Astrocyte of the hippocampus (primary cell): Measurements from ENCODE around the gene THAP4.

Experiments
- DNase-seq: peaks from one replicate; pipeline ENCODE4 v3.0.0; 2011; ENCODE audit warnings: low read depth, low spot score

The THAP4 gene

DNA sequence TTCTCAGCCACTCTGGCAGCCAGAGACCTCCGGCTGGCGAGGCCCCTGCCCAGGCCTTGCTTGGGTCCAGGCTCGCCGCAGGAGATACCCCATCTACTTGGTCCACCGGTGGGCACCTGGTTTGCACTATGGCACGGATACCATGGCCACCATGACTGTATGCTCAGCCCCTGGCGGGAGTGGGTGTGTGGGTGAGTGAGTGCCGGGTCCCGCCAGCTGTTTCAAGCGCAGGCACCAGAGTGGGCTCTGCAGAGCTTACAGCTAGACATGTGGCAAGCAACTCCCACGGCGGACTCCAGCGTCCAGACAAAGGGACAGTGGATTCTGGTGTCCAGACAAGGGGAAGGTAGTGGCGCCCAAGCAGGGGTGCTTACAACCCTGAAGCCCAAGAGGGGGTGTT, 2.0 kb upstream of the THAP4 start:
- no peak for DNase-seq

DNA sequence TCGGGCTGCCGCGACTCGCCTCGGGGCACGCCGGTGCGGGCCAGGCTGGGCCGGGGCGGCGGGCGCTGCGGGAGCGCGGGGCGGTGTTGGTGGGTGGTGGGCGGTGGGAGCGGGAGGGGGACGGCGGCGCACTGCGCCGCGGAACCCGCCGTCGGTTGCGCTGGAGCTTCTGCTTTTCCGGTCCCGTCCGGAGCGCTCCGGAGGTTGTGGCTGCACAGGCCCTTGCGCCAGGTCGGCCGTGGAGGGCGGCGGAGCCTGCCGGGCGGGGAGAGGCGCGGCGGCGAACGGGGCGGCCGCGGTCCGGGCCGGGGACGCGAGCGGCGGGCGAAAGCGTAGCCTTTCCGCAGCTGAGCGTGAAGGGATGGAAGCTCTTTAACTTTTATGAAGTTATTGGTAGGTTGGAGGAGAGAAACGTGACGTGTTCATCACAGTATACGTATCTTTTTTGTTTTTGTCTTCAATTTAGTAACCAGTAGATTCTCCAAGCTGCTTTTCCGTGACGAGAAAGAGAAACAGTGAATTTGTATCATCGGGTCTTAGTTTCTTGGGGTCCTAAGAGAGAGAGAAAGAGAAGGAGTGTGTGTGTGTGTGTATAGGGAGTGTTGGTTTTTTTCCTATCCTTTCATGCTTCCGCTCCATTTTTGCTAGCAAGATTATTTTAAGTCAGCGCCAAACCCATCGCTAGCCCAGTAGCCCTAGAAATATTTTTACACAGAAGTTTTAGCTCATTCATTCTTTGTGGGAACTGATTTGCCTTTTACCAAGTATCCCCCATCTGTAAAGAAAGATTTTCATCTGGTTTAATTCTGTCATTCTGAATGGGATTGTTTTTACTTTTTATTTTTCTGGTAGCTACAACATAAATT, 1.1 kb upstream of the THAP4 start:
- DNase-seq = no peak

DNA sequence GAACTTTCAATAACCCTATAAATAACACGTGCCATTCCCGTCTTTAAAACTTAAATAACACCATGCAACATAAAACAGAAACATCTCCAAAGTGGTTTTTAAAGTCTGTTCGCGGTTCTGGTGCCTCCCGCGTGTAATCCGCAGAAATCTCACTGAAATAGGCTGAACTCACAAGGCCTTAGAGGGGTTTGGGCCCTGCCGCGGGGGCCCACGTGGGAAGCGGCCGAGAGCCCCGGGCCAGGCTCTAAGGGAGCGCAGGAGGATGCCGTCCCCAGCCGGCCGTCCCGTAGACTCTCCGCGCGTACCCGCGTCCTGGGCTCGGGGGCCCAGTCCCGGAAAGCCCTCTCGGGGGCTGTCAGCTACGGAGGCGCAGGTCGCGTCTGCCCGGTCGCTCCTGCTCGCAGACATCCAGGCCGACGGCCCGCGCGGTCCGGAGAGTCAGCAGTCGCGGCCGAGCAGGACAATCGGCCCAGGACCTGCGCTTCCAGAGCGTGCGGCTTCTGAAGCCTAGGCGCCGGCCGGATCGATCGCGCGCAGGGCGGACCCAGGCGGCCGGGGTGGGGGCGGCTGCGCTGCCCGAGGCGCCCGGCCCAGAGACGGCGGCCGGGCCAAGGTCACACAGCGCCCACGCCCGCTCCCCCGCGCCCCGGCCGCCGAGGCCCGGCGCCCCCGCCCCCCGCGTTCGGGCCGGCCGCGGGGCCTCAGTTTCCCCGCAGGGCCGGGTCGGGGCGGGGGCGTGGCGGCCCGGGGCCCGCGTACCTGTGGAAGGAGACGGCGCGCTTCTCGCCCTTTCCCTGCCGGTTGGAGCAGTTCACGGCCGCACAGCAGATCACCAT, 558 bp downstream of the THAP4 start:
- peak; percentile 71 for DNase-seq

DNA sequence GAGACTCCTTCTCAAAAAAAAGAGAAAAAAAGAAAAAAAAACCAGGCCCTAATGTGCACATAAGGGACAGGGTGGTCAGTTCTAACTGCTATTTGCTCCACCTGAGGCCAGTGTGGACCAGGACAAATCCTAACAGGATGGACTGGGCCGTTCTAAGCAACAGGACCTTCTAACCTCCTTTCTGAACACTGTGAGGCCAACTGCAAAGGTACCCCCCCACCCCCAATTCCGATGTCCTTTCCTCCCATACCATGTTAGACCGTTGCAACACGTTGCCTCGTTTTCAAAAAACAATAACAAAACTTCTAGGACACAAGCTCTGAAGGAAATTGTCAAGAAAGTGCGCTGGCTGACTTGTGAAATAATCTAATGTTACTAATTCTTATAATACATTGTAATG, 1.2 kb downstream of the THAP4 start:
- no peak for DNase-seq

DNA sequence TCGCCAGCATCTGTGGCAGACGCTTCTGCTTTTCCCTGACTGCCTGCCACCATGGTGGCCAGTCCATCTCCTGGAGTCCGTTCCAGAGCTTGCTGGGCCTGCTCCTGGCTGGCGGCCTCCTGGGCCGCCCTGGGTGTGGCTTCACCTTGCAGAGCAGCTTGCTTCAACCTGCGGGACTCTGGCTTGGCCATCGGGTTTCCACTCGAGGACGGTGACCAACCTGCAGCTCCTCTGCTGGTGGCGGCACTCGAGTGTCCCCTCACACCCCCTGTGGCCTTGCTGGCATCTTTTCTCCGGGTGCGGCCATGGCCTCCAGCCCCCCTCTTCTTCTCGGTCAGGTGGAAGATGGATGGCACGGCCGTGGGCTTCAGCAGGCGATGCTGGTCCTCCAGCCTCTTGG, 3.4 kb downstream of the THAP4 start:
- DNase-seq = no peak

DNA sequence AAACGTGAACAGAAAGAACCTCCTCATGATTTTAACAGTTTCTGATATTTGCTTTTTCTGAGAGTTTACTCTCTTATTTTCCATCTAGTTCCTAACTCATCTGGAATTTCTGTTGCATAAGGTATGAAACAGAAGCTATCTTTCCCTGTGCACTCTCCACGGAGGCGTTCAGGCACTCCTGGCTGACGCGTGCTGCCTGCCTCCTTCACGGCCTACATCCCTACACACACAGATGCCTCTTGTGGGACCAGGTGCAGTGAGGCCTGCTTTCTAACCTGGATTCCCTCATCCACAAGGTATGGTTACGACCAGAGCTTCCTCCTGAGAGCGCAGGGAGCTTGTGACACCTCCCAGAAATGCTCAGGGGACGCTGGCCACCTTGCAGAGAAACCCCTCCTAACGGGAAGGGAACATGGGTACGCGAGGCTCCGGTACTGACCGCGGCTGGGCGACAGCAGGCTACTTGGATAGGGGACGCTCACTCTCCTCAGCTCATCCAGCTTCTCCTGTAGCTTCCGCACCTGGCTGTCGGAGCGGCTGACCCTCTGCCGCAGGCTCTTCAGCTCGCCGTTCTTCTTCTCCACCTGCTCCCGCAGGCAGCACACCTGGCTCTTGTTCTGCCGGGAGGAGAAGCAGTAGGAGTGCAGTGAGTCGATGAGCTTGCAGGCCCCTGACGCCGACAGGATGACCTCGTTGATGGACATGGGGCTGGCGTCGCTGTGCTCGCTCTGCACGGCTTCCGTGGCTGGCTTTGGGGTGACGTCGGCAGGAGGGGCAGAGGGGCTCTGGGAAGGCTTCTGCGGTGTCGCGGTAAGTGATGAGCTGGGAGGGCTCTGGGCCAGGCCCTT, 4.3 kb downstream of the THAP4 start:
- no peak for DNase-seq

DNA sequence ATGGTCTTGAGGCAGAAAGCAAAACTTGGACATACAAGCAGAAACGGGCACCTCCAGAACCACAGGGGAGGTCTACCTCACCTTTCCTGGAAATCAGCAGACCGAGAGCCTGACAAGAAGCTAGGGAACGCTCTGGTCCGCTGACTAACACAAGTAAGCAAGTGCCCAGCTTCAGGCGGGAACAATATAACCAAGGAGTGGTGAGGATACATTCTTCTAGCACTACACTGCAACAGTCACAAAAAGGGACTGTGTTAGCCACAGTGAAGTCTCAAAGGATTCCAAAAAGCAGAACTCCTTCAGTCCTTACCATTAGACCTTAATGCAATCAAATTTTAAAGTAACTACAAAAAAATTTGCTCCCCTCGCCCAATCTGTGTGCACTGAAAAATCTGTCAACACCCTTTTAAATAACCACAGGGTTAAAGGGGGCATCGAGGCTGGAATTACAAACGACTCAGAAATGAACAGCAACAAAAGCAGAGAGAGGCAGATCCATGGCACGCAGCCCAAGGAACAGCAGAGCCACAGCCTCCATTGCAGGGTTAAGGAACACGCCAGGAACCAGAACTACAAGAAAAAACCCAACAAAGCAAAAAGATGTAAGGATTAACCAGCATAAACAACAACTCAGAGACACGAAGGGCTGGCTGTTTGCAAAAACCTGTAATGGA, 7.1 kb downstream of the THAP4 start:
- DNase-seq = peak; percentile 86

DNA sequence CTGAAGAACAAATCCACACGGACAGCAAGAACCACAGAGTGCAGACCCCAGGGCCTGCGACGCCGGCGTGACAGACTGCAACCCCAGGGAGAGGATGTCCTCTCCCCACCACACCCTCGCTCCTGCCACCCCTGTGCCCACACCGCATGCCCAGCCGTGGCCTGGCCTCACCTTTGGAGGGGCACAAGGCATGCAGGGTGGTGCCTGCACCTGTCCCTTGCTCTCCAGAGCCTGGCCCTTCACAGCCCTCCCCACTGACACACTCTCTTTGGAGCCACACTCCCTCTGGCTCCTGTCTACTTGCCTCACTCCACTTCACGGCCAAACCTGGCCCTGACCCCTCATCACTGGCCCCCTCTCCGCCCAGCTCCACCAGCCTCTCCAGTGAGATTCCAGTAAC, 9.3 kb downstream of the THAP4 start:
- DNase-seq = no peak

DNA sequence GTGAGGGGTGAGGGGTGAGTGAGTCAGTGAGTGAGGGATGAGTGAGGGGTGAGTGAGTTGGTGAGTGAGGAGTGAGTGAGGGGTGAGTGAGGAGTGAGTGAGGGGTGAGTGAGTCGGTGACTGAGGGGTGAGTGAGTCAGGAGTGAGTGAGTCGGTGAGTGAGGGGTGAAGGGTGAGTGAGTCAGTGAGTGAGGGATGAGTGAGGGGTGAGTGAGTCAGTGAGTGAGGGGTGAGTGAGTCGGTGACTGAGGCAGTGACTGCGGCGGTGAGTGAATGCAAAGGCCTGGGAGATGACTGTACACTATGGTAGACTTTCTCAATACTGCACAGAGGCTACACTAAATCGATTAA, 16.6 kb downstream of the THAP4 start:
- DNase-seq = no peak

DNA sequence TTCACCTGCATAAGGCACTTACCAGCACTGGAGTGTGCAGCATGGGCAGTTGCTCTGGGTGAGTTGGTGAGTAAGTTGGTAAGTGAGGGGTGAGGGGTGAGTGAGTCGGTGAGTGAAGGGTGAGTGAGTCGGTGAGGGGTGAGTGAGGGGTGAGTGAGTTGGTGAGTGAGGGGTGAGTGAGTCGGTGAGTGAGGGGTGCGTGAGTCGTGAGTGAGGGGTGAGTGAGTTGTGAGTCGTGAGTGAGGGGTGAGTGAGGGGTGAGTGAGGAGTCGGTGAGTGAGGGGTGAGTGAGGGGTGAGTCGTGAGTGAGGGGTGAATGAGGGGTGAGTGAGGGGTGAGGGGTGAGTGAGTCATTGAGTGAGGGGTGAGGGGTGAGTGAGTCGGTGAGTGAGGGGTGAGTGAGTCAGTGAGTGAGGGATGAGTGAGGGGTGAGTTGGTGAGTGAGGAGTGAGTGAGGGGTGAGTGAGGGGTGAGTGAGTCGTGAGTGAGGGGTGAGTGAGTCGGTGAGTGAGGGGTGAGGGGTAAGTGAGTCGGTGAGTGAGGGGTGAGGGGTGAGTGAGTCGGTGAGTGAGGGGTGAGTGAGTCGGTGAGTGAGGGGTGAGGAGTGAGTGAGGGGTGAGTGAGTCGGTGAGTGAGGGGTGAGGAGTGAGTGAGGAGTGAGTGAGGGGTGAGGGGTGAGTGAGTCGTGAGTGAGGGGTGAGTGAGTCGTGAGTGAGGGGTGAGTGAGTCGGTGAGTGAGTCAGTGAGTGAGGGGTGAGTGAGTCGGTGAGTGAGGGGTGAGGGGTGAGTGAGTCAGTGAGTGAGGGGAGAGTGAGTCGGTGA, 17.1 kb downstream of the THAP4 start:
- DNase-seq = no peak

DNA sequence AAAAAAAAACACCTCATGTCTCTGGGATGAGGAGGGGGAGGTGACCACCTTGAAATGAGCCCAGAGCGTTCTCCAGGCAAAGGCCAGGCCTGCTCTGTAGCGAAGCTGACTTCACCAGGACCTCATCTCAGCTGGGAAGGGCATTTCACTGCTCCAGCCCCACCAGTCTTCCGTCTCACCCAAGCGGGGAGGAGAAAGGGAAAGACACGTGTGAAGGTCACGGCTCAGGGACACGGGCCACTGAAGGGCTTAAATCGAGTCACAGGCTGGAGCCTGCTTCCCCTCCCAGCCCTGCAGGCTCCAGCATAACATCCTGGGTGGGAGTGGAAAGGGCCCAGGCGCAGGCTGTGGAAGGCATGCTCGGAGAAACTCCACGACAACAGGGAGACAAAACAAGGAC, 18.1 kb downstream of the THAP4 start:
- DNase-seq = no peak

DNA sequence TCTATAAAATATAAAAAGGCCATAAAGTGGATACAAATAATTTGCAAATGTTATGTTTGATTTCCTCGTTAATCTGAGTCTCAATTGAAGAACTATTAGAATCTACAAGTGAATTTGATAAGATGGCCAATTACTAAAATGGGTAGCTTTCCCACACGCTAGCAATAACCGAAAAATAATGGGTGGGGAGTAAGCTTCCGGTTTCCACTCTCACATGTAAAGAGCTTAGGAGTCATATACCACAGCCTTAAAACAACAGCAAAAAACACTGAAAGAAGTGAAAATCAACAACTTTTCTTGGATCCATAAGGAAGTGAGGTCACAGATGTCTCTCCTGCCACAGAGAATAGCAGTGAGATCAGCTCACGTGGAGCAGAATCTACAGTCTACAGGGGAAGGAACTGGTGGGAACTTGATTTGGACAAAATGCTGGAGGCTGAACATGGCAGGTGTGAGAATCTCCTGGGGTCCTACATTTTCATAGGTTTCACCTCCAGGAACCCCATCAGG, 18.6 kb downstream of the THAP4 start:
- DNase-seq = no peak

DNA sequence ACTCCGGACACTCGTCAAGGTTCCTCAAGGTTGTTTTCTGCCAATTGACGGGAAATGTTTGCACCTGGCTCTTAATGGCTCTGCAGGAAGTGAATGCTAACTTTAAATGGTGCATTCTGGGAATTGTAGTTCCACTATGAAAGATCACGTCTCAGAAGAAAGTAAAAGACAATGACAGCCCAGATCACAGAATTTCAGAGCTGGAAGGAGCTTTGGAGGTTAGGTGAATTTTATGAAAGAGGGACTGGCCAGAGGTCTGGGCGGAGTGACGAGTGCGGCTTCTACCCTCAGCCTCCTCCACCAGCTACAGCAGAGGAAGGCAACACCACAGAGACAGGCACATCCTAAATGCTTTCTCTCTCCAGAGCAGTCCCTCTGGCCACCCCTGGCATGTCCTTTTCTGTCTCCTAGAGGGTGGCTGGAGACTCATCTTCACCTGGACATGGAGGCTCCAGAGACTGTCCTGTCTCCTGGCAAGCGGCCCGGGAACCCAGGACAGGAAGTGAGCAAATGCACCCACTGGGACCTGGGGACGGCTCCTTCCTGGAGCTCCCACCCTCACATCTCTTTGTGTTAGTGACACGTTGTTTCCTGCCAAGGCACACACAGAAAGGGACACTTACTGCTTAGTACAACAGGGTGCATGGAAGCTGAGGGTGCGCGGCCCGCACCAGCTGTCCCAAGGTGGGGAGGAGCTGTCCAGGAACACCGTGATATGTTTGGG, 19.4 kb downstream of the THAP4 start:
- DNase-seq = peak; percentile 17

DNA sequence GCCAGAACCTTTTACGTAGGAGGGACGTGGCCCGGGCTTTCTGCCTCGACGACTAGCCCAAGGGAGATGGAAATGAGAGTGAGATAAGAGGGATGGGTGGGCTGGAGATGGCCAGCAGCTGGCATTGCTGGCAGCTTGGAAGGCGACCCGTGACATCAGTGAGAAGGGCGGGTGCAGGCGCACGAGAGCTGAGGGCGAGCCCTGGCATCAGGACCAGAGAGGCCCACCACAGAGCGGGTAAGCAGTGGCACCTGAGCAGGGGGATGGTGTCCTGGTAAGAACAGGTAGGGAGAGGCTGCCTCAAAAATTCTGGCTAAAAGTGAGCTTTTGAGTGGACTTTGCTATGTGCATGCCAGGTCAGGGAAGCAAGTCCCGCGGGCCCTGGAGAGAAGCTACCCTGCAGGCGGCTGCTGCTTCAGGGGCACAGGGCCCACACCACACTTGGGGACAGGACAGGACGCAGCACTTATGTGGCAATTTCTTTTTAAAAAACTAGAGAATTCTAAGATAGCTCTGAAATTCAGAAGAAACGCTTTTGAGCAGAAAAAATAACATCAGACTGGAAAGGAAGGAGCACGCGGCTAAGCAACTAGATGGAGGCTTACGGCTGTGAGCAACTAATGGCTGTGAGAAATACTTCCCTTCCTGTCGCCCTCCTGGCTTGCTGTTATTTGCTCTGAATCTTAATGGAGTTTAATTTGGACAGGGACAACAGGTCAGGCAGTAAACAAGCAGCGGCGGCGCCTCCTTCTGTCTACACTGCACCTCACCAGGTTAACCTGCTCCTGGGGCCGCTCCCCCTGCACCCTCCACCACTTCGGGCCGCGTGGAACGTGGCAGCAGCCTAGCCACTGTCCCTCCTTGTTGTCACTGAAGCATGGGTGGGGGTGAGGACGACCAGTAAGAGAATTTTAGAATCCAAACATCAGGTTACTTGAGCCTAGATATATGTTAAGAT, 20.5 kb downstream of the THAP4 start:
- no peak for DNase-seq

DNA sequence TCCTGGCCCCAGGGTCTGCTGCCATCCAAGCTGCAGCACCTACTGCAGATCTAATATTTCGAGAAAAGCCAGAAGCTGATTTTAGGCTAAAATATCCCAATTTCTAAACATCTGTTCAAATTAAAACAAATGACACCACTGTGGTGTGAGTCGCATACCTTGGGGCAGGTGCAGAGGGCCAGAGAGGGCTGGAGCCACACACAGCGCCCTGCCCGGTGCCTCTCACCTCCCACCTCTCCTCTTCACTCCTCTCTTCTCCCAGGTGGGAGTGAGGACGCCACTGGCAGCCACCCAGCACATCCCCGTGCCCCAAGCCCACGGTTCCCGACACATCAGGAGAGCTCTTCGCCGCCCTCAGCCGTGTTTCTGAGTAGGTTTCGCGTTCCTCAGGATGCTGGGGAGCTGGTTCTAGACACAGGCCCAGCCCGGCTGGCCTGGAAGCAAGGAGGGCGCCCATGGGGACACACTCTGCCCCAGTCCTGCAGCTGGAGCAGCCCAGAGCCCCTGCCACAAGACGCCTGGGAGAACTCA, 21.4 kb downstream of the THAP4 start:
- DNase-seq = no peak

DNA sequence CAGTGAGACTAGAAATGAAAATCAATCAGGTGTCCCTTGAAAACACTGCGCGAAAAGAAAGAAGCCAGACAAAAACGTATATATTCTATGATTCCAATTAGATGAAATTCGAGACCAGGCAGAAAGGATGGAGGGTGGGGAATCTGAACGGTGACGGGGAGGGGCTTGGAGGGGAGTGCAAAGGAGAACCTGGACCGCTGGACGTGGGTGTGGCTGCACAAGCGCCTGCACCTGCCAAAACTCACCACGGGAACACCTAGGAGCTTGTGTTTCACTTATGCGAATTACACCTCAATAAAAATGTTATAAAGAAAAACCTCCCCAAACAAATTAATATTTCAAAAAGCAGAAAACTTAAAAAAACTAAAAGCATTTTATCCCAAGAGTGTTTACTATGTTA, 21.9 kb downstream of the THAP4 start:
- no peak for DNase-seq

DNA sequence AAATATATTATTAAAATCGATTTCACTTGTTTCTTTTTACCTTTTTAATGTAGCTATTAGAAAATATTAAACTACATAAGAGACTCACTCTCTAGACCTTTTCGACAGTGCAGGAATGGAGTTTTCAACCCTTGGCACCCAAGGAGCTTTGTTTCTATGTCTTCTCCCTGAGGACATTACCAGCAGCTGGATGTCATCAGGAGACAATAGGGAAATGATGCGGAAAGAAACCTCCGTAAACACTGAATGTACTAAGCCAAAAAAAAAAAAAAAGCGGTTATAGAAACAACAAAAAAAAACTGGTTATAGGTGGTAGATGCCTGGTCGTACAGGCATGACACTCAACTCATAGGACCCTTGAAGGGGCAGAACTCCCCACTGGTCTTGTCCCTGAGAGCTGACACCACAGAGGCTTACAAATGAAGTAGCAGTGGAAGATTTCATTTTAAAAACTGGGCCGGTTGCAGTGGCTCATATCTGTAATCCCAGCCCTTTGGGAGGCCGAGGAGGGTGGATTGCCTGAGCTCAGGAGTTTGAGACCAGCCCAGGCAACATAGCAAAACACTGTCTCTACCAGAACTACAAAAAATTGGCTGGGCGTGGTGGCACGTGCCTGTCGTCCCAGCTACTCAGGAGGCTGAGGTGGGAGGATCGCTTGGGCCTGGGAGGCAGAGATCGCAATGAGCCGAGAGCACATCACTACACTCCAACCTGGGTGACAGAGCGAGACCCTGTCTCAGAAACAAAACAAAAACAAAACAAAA, 23.8 kb downstream of the THAP4 start:
- DNase-seq = peak; percentile 20
